Measurements from ENCODE around the gene EPSTI1. TPM values are rescaled to one million over a fixed set of nuclear protein-coding genes. Genes with fewer than 3 reads are reported as not detected.
"Not testable (repeated sequence)": the region's sequence is repeated elsewhere in the genome, so short reads cannot be mapped to it uniquely, and the experiment has no call there.

EPSTI1 gene
- 0.08 and 0.10 TPM in 2 replicates for polyA plus RNA-seq (2011; rRNA removed)
- polyA plus RNA-seq (2012; cell fraction: cytosol; rRNA removed): 0.04 TPM in 1 of 2 replicates, not detected in the other
- polyA plus RNA-seq (2012; cell fraction: nucleus; rRNA removed): 0.01 TPM in 1 of 2 replicates, not detected in the other
- 0.05 to 0.07 TPM in 2 of 3 replicates, not detected in the other for polyA plus RNA-seq (2017; fragmentation: RNase III; extraction: RNeasy Plus Mini Kit Qiagen cat#74134 plus additional on column Dnase treatment)
- polyA minus RNA-seq (2011; rRNA and poly(A)+ RNA removed): not detected in 2 replicates

GRCh38 chr13:42991898-42992763, at the start of gene EPSTI1:
TSS of gene EPSTI1 (minus strand) at chr13:42992241. CDS start at chr13:42992165, 76 bp downstream.
- CTCF ChIA-PET: interaction anchor here (0.8 to 1.4 kb wide), 3 partner anchors 23 to 333 kb away, joined by 3 read pairs; no protein-coding TSS in a partner anchor
- Histone ChIP-seq H3K27ac (peak within 1 kb of the TSS; percentile 61 to 80; a peak in 5 of 6 replicates), H3K4me1 (peaks cover 13% of the 10 kb centered on the region), H3K9me3 (no peaks in the 10 kb centered on the region), H3K4me2 (peak within 1 kb of the TSS; percentile 71), H3K4me3 (peak within 1 kb of the TSS; percentile 40)
- POLR2A ChIA-PET: no interaction called here
- TF ChIP-seq BCL3 (IDR thresholded peaks at IDR 0.05) (no peak), ELK1 (IDR thresholded peaks at IDR 0.05; ENCODE audit: low read depth, low read length) (no peak), MAFK (IDR thresholded peaks at IDR 0.05; ENCODE audit: partially characterized antibody) (peak; percentile 48), MAX (IDR thresholded peaks at IDR 0.05) (no peak), MAZ (IDR thresholded peaks at IDR 0.05; ENCODE audit: borderline replicate concordance, low read depth, low read length) (no peak), RCOR1 (IDR thresholded peaks at IDR 0.05; ENCODE audit: low read depth, low read length) (no peak)
- FAIRE-seq (no peak), ATAC-seq (peak in 1 of 2 experiments; percentile 36; a peak in 3 of 6 replicates), DNase-seq (ENCODE audit: low read depth in 1 of 2, low spot score in 1 of 2) (no peak)
- 64% methylated on average over 29 of the region's 45 CpGs for WGBS (ENCODE audit: missing lambda C conversion rate)

- CTCF ChIA-PET: no interaction called here
- Histone ChIP-seq H3K27ac (peak overlapping the region; percentile 46 to 53; a peak in 1 of 6 replicates), H3K4me2 (no peak overlapping the region), H3K4me1 (peaks cover 33% of the 10 kb centered on the region), H3K4me3 (no peak overlapping the region), H3K9me3 (no peaks in the 10 kb centered on the region)
- DNase-seq (ENCODE audit: low read depth in 1 of 2, low spot score in 1 of 2) (no peak), FAIRE-seq (no peak), ATAC-seq (no peak)
- no peak for TF ChIP-seq EP300 (IDR thresholded peaks at IDR 0.05)
- WGBS (ENCODE audit: missing lambda C conversion rate): 85% methylated on average over 1 of the region's 1 CpG
- POLR2A ChIA-PET: no interaction called here
These were observed 49.4 kb upstream of the EPSTI1 start for GRCh38 chr13:43041369-43041921.

GRCh38 chr13:43040581-43041368, 48.7 kb upstream of the EPSTI1 start:
- Histone ChIP-seq H3K4me1 (peaks cover 26% of the 10 kb centered on the region), H3K27ac (peak overlapping the region in 1 of 2 experiments; percentile 7; a peak in 1 of 6 replicates)
- CTCF ChIA-PET; H3K4me3 ChIP-seq; H3K4me2 ChIP-seq; POLR2A ChIA-PET; ATAC-seq; DNase-seq (ENCODE audit: low read depth in 1 of 2, low spot score in 1 of 2); H3K9me3 ChIP-seq; FAIRE-seq: not testable (repeated sequence)
- WGBS (ENCODE audit: missing lambda C conversion rate): 75% methylated on average over 13 of the region's 13 CpGs

GRCh38 chr13:43039966-43040365, 47.9 kb upstream of the EPSTI1 start:
- Histone ChIP-seq H3K27ac (peak overlapping the region in 1 of 2 experiments; percentile 19; a peak in 1 of 6 replicates), H3K9me3 (no peaks in the 10 kb centered on the region), H3K4me3 (no peak overlapping the region), H3K4me1 (peaks cover 20% of the 10 kb centered on the region; the same call in 2 of the 3 replicates), H3K4me2 (no peak overlapping the region)
- 68% methylated on average over 2 of the region's 2 CpGs for WGBS (ENCODE audit: missing lambda C conversion rate)
- ChIA-PET POLR2A (no interaction called here), CTCF (no interaction called here)
- FAIRE-seq (no peak), DNase-seq (ENCODE audit: low read depth in 1 of 2, low spot score in 1 of 2) (no peak), ATAC-seq (no peak)
- TF ChIP-seq NPAS2 (CRISPR knock-in tag; IDR thresholded peaks at IDR 0.05; ENCODE audit: borderline replicate concordance) (no peak), ZNF302 (CRISPR knock-in tag; IDR thresholded peaks at IDR 0.05) (no peak), HMGXB4 (CRISPR knock-in tag; IDR thresholded peaks at IDR 0.05; ENCODE audit: borderline replicate concordance) (no peak), USF2 (IDR thresholded peaks at IDR 0.05) (no peak), TFCP2L1 (CRISPR knock-in tag; IDR thresholded peaks at IDR 0.05) (no peak), RFX5 (IDR thresholded peaks at IDR 0.05) (no peak), HOXB13 (CRISPR knock-in tag; IDR thresholded peaks at IDR 0.05; ENCODE audit: low read depth) (no peak), RNF2 (IDR thresholded peaks at IDR 0.05; ENCODE audit: borderline replicate concordance, low read depth) (no peak), SREBF2 (IDR thresholded peaks at IDR 0.05) (no peak), NR3C1 (IDR thresholded peaks at IDR 0.05) (no peak)

Data from A549 (cell line).